Activated CD4-positive, alpha-beta T cell treated with anti-CD3 and anti-CD28 coated beads, Interleukin-10, Interleukin-2, amounts not matched to agents 100 ng/mL and 50 ng/mL, durations not matched to agents 16 hours and 8 hours (primary cell): ENCODE measurements around the gene EPDR1.
"Not testable (repeated sequence)": the region's sequence is repeated elsewhere in the genome, so short reads cannot be mapped to it uniquely, and the experiment has no call there.

Experiments used
- DNase-seq: peaks from one replicate; pipeline ENCODE4 v3.0.0-alpha.2; 2020

EPDR1 gene

DNA sequence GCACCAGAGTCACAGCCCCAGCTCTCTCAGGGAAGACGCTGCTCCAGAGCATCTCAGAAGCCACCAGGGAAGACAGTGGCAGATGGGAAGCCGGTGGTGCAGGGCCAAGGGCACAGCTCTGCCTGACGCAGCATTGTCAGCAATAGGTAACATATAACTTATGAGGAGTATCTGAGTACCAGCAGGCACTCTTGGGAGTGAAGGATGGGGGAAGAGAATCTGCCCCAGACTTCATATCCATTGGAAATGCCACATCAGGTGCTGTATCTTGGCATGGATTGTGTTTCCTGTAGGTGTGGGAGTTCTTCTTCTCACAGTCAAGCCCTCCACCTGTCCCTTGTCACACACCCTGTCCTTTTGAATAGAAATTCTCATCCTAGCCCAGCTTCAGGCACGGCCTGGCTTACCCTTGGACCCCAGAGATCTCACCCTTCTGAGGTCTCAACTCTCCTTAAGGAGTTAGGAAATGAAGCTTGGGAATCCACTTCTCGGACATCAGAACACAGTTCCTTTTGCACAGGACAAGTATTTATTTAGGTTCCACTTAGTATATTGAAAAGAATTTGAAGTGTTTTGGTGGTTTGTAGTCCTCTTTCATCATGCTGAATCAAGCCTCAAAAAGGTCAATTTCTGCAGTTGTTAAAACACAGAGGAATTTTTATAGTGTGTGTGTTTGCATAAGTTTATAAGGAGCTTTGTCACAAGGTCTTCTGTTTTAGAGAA is 9.9 kb downstream of the EPDR1 start:
- DNase-seq, result no peak

DNA sequence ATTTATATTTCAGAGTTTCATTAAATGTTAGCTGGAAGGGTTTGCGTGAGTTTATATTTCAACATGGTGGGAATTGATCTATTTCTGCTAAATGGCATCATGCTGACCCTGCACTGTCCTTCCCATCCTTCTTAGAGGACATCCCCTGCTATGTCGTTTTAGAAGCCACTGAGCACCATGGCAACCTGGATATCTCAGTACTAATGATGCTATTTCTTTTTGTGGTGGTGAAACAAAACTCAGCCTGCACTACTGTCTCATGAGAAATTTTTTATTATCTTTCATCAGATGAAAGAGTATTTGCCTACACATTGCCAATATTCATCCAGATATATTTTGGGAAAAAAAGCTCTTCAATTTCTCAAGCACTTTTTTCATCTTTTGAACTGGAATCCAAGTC is 12.1 kb downstream of the EPDR1 start:
- no peak for DNase-seq

DNA sequence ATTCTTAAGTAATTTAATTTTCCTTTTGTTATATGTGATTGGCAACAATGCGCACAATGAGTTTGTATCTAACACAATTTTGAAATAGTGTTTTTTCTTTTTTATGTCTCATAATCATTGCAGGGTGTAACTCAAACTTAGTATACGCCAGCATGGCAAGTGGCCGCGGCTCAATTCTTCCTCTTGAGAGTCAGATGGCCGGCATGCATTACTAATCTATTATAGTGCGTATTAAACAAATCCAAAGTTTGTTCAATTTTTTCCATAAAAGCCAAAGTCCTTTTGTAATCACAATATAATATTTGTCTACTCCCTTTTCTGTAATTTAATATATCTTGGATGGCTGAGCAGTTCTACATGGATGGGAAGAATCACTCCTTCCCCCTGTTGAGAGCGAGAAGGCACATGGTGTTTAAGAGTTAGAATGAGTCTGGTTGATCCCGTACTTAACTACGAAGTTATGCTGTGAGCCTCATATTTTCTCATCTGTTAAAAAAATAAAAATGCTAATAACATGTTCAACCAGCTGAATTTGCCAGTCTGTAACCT is 12.7 kb downstream of the EPDR1 start:
- DNase-seq, result no peak

DNA sequence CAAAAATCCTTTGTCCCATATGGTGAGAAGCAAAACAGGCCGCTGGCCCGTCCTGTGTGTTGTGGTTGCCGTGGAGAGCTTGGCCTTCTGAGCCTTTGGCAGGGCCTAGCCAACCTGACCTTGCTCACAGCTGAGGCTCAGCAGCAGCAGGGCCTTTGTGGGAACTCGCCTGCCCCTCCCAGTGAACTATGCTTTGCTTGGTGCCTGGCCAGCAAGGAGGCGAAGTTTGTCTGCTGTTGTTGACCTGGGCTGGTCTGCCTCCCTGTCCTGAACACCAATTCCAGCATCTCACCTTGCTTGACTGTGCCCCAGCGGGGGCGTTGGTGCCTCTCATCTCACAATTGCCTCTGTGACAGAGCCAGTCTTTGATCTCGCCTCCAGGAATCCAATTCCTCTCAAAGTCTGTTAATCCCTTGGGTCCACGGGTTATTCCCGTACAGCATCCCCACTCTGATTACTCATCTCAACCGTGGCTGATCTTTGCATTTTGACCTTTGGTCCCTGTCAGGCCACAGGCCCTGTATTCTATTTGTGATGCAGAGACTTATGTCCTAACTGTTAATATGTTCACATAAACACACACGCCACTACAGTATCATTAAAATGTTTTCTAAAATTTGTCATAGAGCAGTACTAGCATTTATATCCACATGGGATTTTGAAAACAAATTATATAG is 22.6 kb downstream of the EPDR1 start:
- DNase-seq, result no peak

DNA sequence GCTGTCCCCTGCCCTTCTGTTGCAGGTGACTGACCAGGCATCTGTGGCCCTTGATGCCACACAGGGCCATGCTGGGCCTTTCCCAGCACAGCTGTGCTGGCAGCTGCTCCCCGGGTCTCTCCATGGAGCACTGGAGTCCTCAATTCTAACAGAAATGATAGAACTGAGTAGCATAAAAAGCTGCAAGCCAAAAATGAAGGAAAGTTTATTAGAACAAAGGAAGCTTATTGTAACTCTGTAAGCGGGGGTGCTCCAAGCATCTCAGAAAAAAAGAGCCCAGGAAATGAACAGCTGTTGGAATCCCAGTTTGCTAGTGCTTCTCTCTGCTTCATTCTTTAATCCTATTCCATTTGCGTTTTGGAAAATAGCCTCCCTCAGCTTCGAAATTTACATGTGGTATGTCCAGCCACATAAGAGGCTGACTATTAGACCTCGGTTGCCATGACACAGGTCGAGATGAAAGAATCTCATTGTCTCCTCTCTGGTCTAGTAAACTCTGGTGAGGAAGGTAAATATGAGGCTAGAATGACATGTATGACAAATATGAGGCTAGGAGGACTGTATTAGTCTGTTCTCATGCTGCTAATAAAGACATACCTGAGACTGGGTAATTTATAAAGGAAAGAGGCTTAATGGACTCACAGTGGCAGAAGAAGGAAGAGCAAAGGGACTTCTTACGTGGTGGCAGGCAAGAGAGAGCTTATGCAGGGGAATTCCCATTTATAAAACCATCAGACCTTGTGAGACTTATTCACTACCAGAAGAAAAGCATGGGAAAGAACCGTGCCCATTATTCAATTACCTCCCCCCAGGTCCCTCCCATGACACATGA is 23.7 kb downstream of the EPDR1 start:
- no peak for DNase-seq

DNA sequence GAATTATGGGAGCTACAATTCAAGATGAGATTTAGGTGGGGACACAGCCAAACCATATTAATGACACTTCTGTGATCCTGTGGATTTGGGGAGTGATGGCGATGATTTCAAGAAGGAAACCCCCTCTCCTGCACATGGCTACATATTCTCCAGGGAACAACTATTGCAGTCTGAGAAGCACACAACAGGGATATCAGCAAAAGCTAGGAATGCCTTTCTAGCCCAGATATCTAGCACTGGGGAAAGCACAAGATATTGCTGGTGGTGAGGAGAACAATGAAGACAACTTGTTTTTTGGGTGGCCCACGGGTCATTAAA is 24.3 kb downstream of the EPDR1 start:
- DNase-seq, result no peak

DNA sequence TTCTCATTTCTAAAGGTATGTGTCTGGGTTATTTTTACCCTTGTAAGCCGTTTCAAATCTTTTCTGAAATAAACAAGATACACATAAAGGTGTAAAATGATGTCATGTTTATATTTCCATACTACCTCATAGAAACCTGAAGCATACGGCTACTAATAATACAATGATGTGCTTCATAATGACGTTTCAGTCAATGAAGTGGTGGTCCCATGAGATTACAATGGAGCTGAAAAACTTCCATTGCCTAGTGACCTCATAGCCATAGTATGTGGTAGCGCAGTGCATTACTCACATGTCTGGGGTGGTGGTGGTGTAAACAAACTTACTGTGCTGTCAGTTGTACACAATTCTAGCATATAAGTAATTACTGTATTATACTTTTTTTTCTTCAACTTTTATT is 24.9 kb downstream of the EPDR1 start:
- DNase-seq, result no peak

DNA sequence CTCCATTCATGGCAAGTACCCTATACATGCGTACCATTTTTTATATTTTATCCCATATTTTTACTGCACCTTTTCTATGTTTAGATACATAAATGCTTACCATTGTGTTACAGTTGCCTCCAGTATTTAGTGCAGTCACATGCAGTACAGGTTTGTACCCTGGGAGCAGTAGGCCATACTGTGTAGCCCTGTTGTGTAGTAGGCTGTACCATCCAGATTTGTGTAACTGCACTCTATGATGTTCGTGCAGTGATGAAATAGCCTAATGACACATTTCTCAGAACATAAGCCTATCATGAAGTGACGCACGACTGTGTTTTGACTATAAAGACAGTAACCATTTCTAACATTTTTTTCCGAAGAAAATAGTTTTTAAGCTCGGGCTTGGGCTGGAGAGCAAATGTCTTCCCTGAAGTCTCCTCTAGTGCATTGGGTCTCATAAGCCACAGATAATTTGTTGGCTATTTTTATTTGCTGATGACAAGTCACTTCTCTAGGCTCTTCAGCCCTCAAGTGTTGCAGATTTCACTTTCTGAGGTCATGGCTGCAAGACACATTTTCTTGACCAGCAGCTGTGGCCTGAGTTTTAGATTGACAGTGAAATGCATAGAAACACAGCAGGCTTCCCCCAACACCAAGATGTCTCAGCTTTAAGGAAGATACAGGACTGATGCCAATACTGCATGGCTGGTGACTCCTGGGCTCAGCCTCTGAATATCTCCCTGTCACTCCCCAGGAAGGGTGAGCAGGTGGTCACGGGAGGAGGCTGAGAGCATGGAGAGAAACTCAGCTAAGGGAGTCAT is 26.9 kb downstream of the EPDR1 start:
- no peak for DNase-seq

DNA sequence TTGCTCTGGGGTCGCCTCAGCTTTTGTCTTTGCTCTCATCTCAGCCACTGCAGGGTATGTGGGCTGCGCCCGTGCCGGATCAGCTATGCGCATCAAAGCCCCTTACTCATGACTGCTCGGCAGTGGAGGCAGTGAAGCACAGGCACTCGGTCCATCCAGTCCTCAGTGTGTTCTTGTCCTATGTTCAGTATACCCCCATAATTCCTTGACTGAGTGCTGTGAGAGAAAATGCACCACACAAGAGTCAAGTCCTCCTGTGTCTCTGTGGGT is 27.4 kb downstream of the EPDR1 start:
- no peak for DNase-seq

DNA sequence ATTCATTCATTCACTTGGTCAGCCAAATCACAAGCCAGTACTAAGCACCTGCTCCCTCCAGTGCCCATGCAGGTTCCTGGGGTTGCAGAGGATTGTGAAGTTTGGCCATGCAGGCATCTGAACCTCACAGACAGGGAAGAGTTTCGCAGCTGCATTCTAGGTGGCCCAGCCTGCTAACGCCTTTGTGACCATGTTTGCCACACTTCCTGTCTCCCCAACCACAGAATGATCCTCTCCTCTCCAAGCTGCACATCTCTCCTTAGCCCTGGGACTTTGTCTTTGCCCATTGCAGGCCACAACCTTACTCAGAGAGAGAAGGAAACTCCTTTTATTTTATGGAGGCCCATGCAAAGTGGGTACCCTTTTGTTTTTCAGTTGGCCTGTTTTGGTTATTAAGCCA is 31.8 kb downstream of the EPDR1 start:
- DNase-seq, result no peak

DNA sequence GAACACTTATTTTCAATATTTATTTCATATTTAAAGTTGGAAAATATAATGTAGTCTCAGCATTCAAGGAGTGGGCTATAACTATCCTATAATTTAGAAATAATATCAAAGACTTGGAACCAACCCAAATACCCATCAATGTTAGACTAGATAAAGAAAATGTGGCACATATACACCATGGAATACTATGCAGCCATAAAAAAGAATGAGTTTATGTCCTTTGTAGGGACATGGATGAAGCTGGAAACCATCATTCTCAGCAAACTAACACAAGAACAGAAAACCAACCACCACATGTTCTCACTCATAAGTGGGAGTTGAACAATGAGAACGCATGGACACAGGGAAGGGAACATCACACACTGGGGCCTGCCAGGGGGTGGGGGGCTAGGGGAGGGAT is 33.8 kb downstream of the EPDR1 start:
- DNase-seq, result not testable (repeated sequence)

DNA sequence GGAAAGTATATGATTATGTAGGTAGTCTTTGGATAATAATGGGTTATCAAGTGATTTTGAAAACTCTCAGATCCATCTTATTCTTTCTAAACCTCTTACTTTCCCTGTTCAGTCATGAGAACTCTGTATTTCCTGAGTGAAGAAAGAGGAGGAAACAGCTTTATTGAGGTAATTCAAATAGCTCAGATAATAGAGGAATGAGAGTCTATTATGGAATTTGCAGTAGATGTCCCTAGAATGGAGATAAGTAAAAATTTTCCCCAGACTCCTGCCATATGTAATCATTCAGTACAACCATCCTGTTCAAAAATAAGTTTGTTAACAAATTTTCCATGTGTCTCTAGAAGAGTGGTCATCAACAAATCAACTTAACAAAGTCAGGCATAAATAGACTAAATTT is 36.4 kb downstream of the EPDR1 start:
- DNase-seq, result no peak

DNA sequence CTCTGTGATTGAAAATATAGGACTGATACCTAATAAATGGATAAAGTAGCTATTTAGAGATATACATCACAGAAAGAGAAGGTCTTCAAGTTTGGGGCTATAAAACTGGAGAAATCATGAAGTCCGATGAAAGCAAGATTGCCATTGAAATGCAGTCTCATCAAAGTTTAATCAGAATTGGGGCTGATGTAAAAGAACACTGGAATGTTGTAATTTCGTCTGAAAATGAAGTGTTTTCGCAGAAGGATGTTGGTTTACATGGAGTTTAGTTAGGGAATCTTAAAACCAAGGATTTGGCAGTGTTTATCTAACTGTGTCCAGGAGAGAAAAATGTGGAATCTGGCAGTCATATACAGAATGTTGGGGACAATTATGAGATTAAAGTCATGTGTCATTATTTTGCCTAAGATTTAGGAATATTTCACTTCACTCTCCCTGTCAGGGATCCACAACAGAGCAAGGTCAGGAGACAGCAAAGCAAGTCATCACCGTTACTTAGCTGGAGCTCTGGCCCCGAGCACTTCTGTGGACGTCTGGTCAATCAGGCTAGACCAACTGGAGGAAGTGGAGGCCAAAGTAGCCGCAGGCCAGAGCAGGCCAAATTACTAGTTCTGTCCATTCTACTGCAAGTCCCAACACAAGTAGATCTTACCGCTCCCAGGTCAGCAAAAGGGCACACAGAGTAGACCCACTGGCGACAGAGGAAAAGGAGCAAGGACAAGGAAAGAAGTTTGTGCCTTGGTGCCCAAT is 37.0 kb downstream of the EPDR1 start:
- DNase-seq, result no peak

DNA sequence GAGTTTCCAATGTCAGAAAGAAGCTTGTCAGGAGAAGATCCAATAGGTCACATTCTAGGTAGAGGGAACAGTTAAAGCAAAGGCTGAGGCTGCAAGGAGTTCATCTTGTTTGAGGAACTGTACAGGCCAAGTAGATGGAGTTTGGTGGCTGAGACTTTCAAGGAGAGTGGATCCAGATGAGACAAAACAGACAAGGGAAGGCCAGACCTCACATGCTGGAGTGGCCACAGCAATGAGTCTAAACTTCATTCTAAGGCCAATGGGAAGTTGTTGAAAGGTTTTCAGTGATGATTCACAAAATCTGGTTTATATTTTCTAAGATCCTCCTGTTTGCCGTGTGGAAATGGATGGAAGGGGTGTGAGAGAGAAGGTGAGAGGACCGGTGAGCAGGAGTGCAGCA is 40.0 kb downstream of the EPDR1 start:
- DNase-seq, result no peak

DNA sequence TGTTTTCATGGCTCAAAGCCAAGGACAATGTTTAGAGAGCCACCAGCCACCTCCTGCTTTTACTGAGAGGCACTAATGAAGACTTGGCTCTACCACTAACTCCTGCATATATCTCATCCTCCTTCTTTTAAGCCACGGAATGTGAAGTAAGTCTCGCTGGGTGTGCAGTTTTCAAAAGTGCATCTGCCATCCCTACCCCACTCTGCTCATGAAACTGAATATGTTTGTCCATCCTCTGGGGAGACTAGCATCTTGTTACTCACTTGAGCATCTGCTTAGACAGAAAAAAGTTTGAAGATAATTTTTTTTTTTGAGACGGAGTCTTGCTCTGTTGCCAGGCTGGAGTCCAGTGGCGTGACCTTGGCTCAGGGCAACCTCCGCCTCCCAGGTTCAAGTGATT is 40.8 kb downstream of the EPDR1 start:
- DNase-seq, result no peak

DNA sequence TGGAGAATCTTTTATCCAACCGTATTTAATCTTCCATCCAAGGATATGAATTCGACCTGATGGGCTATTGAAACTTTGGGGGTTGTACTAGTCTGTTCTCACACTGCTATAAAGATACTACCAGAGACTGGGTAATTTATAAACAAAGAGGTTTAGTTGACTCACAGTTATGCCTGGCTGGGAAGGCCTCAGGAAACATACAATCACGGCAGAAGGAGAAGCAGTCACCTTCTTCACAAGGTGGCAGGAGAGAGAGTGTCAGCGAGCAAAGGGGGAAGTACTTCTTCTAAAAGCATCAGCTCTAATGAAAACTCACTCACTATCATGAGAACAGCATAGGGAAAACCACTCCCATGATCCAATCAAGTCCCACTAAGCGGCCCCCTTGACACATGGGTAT is 43.8 kb downstream of the EPDR1 start:
- DNase-seq, result no peak

DNA sequence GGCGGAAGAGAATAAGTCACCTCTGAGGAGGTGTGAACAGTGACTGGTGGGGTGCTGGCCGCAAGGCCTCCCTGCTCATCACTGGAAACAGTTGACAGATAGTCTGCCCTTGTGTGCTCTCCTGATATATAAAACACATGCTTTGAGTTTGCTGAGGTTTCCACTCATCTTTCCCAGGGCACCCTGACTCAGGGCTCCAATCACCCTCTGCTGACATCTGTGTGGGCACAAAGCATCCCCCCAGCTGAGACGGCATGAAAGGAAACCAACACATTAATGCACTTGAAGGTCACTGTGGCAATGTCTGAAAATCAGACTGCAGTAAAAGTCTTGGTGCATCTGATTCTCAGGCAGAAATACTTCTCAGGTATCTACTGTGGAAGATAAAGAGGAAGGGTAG is 49.8 kb downstream of the EPDR1 start:
- DNase-seq, result no peak

DNA sequence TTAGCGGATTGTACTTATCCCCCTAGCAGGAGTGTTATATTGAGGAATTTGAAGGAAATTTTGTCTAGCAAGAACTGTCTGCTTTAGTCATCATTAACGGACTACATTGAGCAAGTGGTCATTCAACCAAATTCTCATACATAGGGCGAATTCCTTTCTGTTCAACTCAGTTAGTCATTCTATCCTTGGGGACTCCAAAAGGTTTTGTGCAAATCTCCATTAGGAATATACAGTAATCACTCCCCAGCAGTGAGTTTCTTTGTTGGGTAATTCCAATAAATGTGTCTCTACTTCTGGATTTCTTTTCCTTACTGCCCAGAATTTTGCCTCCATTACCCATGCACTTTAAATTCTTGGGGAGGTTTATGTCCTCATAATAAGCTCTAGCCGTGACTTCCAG is 51.1 kb downstream of the EPDR1 start:
- no peak for DNase-seq

DNA sequence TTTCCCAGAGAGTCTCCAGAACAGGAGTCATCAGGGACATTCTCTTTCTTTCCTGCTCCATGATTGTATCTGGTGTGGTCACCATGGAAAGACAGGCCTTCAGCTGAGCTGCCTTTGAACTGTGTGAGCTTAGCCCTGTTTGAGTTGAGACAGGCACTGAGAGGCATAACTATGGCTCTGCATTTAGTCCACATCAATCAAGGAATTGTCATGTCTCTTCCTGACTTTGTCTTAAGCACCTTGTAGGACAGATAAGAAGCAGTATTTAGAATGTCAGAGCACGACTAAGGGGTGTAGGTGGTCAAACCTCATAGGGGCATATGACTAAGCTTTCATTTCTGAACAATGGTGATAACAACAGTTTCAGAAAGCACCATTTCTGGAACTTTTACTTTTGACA is 53.5 kb downstream of the EPDR1 start:
- DNase-seq, result no peak

DNA sequence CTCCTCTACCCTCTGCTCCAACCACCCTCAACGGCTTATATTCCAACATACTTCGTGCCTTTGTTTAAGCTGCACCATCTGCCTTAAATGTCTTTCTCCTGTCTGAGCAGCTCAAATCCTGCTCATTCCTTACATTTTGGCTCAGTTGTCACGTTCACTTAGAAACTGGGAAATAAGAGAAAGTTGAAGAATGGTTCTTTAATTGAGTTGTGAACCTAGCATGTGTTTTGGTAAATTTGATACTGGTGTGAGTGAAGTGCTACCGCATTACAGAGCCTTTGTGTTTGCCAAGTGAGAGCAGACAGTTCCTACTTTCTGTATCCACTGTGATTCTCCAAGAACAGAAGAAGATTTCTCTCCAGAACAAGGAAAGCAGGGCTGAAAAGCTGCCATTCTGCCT is 54.3 kb downstream of the EPDR1 start:
- no peak for DNase-seq

DNA sequence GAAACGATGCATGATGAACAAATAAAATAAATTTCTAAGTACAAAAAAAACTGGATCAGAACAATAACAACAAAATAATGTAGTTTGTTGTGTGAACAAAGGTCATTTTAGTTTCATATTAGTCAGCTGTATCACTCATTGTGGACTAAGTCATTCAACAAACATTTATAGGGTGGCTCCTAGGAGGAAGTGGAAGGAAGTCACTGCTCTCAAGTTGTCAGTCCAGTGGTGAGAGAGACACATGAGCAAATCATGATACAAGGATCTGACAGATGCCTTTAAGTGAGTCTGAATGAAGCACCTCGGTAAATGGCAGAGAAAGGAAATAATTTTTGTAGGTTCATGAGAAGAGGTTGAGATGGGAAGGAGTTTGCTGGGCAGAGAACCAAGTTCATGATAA is 56.8 kb downstream of the EPDR1 start:
- DNase-seq, result no peak

DNA sequence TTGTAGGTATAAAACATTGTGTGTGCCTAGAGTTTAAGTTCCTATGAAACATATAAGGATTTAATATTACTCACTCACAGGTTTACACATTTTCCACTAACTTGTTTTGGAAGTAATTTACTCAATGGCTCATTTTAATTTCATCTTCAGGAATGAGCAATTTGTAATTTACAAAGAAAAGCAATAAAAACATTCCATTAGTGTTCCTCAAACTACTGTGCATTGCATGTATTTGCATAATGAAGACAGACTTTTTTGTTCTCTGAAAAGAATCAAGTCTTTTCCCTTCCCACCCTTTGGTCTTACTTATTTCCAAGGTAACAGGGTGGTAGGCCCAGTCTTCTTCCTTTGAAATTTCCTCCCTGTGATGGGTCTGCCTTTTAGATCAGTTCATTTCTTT is 61.2 kb downstream of the EPDR1 start:
- DNase-seq, result no peak

DNA sequence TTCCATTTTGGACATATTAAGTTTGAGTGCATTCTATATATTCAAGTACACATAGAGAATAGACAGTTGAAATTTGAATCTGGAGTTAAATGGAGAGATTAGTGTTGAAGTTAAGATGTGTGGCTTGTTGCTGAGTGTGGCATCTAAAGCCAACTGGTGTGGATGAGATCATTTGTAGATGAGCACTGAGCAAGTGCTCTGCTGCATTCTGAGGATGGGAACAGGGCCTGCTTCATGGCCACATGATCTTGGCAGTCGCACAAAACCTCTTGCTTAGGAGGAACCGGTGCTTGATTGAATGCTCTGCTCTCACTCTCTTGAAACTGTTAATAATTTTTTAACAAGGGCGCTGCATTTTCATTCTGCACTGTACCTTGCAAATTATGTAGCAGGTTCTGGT is 62.0 kb downstream of the EPDR1 start:
- DNase-seq, result no peak
